OCI-LY1 (cell line): Measurements from ENCODE around the gene SLC22A23.

ENCODE experiments used
- H2AFZ ChIP-seq: fragments of 200-600 bp; sonication (generic), shearing (Covaris generic); 2 replicates; pipeline ENCODE4 v1.6.0; 2014; ENCODE audit warnings: antibody characterized with exemption, mild to moderate bottlenecking, low read length
- H3F3A ChIP-seq: fragments of 200-600 bp; sonication (generic), shearing (Covaris generic); 2 replicates; pipeline ENCODE4 v1.6.0; 2014; ENCODE audit warnings: mild to moderate bottlenecking, antibody characterized with exemption, low read length, moderate library complexity; ENCODE audit not compliant: insufficient read depth
- H3K27ac ChIP-seq: fragments of 200-600 bp; sonication (generic); 2 replicates; pipeline ENCODE4 v1.5.1; 2014; ENCODE audit warnings: low read length, mixed run types, mild to moderate bottlenecking, low read depth; ENCODE audit not compliant: poor library complexity, severe bottlenecking
- H3K27me3 ChIP-seq: fragments of 200-600 bp; sonication (generic); 2 replicates; pipeline ENCODE4 v1.6.0; 2014; ENCODE audit warnings: antibody characterized with exemption, mild to moderate bottlenecking, low read length, moderate library complexity; ENCODE audit not compliant: insufficient read depth
- H3K36me3 ChIP-seq: fragments of 200-600 bp; sonication (generic); 2 replicates; pipeline ENCODE4 v1.6.1; 2014; ENCODE audit warnings: mild to moderate bottlenecking, antibody characterized with exemption, low read length, moderate library complexity, mixed read lengths; ENCODE audit not compliant: insufficient read depth
- H3K4me1 ChIP-seq: fragments of 200-600 bp; sonication (generic); 2 replicates; pipeline ENCODE4 v1.5.1; 2014; ENCODE audit warnings: mild to moderate bottlenecking, low read length, moderate library complexity; ENCODE audit not compliant: insufficient read depth, severe bottlenecking
- H3K4me2 ChIP-seq: fragments of 200-600 bp; sonication (generic), shearing (Covaris generic); 2 replicates; pipeline ENCODE4 v1.6.1; 2014; ENCODE audit warnings: low read length
- H3K4me3 ChIP-seq: fragments of 200-600 bp; sonication (generic); 2 replicates; pipeline ENCODE4 v1.5.1; 2014; ENCODE audit warnings: low read length, low read depth, mild to moderate bottlenecking, mixed read lengths; ENCODE audit not compliant: poor library complexity, severe bottlenecking
- H3K79me2 ChIP-seq: fragments of 200-600 bp; shearing (Covaris generic); 2 replicates; pipeline ENCODE4 v1.6.1; 2016; ENCODE audit warnings: mixed run types, low read length, mixed read lengths; ENCODE audit not compliant: insufficient read depth
- H3K9ac ChIP-seq: fragments of 200-600 bp; sonication (generic), shearing (Covaris generic); 2 replicates; pipeline ENCODE4 v1.6.1; 2014; ENCODE audit warnings: mild to moderate bottlenecking, low read length, mixed read lengths
- H3K9me2 ChIP-seq: fragments of 200-600 bp; sonication (generic), shearing (Covaris generic); 2 replicates; pipeline ENCODE4 v1.6.1; 2014; ENCODE audit warnings: low read depth, mild to moderate bottlenecking, low read length, mixed read lengths
- H3K9me3 ChIP-seq: fragments of 200-600 bp; shearing (Covaris generic); 2 replicates; pipeline ENCODE4 v1.6.1; 2014; ENCODE audit warnings: low read length, mixed read lengths
- H4K20me1 ChIP-seq: fragments of 200-600 bp; sonication (generic), shearing (Covaris generic); 2 replicates; pipeline ENCODE4 v1.6.0; 2016; ENCODE audit warnings: mild to moderate bottlenecking, low read length; ENCODE audit not compliant: insufficient read depth
- CTCF ChIP-seq: fragments of 200-600 bp; sonication (generic), shearing (Covaris generic); IDR thresholded peaks from 2 replicates; pipeline ENCODE4 v1.5.1; 2017; ENCODE audit warnings: mild to moderate bottlenecking, antibody characterized with exemption, low read length, moderate library complexity, mixed read lengths
- EZH2 ChIP-seq: fragments of 200-600 bp; sonication (generic), shearing (Covaris generic); IDR thresholded peaks from 2 replicates; pipeline ENCODE4 v1.8.0; 2017; ENCODE audit warnings: borderline replicate concordance, mixed run types, mild to moderate bottlenecking, antibody characterized with exemption, low read length, moderate library complexity, mixed read lengths

SLC22A23 gene

GRCh38 chr6:3360727-3361045 is 96.2 kb downstream of the SLC22A23 start:
- H3K4me3 ChIP-seq: no peak overlapping the region
- no peaks in the 10 kb centered on the region for H4K20me1 ChIP-seq
- H3K4me2 ChIP-seq: no peak overlapping the region
- H2AFZ ChIP-seq: no peak overlapping the region
- no peaks in the 10 kb centered on the region for H3F3A ChIP-seq
- H3K36me3 ChIP-seq: no peaks in the 10 kb centered on the region
- no peaks in the 10 kb centered on the region for H3K9me3 ChIP-seq
- no peak overlapping the region for H3K9ac ChIP-seq
- H3K4me1 ChIP-seq: peaks cover 12% of the 10 kb centered on the region
- TF ChIP-seq CTCF: no peak
- TF ChIP-seq EZH2: no peak
- no peaks in the 10 kb centered on the region for H3K9me2 ChIP-seq
- H3K27me3 ChIP-seq: no peaks in the 10 kb centered on the region; the same call in 1 of the 2 replicates
- H3K79me2 ChIP-seq: no peaks in the 10 kb centered on the region
- no peak overlapping the region for H3K27ac ChIP-seq

- H3K4me2 ChIP-seq: no peak overlapping the region
- no peaks in the 10 kb centered on the region for H3K79me2 ChIP-seq
- H2AFZ ChIP-seq: no peak overlapping the region
- peaks cover 17% of the 10 kb centered on the region for H3K4me1 ChIP-seq
- H3K9ac ChIP-seq: no peak overlapping the region
- H3K9me3 ChIP-seq: no peaks in the 10 kb centered on the region
- no peaks in the 10 kb centered on the region for H3K9me2 ChIP-seq
- no peaks in the 10 kb centered on the region; the same call in 1 of the 2 replicates for H3K27me3 ChIP-seq
- H4K20me1 ChIP-seq: no peaks in the 10 kb centered on the region
- H3K4me3 ChIP-seq: no peak overlapping the region
- TF ChIP-seq EZH2: no peak
- no peak for TF ChIP-seq CTCF
- no peak overlapping the region for H3K27ac ChIP-seq
- no peaks in the 10 kb centered on the region for H3F3A ChIP-seq
- no peaks in the 10 kb centered on the region for H3K36me3 ChIP-seq
These were observed 96.7 kb downstream of the SLC22A23 start for GRCh38 chr6:3359973-3360726.

GRCh38 chr6:3359101-3359752 is 97.6 kb downstream of the SLC22A23 start:
- TF ChIP-seq CTCF: no peak
- TF ChIP-seq EZH2: no peak

More at GRCh38 chr6:3359101-3359752, 97.6 kb downstream of the SLC22A23 start:
- Histone ChIP-seq H2AFZ (no peak overlapping the region), H3K9me3 (no peaks in the 10 kb centered on the region), H3K27me3 (no peaks in the 10 kb centered on the region; the same call in 1 of the 2 replicates), H4K20me1 (no peaks in the 10 kb centered on the region), H3K9ac (no peak overlapping the region), H3K4me2 (no peak overlapping the region), H3K36me3 (no peaks in the 10 kb centered on the region), H3K4me3 (no peak overlapping the region), H3F3A (no peaks in the 10 kb centered on the region), H3K4me1 (peaks cover 21% of the 10 kb centered on the region), H3K9me2 (no peaks in the 10 kb centered on the region), H3K27ac (no peak overlapping the region), H3K79me2 (no peaks in the 10 kb centered on the region)
